Testis (tissue), 2 donors: ENCODE data around the gene PITPNM3.

Experiments
- CTCF ChIP-seq, 3 experiments: fragments of 450-650 bp in 2 of 3; fragments of 200-600 bp in 1 of 3; sonication (generic) in 1 of 3; IDR thresholded peaks; one replicate each; pipeline ENCODE4 v1.5.1; 2016 to 2019; ENCODE audit warnings: antibody characterized with exemption in 3 of 3, mild to moderate bottlenecking in 2 of 3, moderate library complexity in 1 of 3
- POLR2A ChIP-seq: fragments of 450-650 bp; IDR thresholded peaks from one replicate; pipeline ENCODE4 v1.6.1; 2017; ENCODE audit warnings: antibody characterized with exemption, mild to moderate bottlenecking, moderate library complexity

DNA sequence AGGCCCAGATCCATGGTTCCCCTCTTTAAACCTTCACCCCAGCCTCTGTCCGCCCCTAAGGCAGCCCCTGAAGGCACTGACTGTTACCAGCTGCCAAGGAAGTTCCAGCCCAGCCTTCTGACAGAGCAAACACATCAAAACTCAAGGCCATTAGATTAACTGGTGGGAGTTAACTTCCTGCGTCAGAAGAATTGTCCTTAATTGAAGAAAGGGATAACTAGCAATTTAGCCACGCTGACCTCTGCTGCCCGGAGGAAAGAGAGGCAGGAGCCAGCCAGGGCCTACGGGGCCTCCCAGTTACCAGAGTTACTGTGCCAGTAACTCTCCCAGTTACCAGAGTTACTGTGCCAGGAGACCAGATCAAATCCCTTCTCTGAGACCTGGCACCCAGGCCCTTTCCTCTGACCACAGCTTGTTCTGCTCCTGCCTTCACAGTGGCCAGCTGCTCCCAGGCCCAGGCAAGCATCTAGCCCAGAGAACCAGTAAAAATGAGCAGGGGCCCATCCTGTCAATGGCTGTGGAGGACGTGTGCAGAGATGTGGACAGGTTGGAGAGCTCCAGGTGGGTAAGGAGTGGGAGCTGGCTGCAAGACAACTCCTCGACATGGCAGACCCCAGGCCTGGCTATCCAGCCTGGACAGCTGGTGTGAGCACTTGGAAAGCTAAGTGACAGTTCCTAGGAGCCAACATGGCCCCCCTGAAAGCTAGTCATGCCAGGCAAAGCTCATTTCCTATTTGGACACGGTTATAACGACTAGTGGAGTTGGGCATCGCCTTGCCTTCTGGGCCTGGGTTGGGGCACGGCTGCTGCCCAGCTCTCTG, 2.8 kb upstream of the PITPNM3 start:
- TF ChIP-seq CTCF (IDR thresholded peaks at IDR 0.05), result peak in 1 of 3 experiments; percentile 21
- TF ChIP-seq POLR2A, result no peak
